SK-MEL-5 (cell line): ENCODE results near the gene GIMAP2. TPM values are rescaled to one million over a fixed set of nuclear protein-coding genes. Genes with fewer than 3 reads are reported as not detected.
"Not testable (repeated sequence)": the region's sequence is repeated elsewhere in the genome, so short reads cannot be mapped to it uniquely, and the experiment has no call there.

Source experiments
- DNase-seq: peaks from one replicate; pipeline ENCODE4 v3.0.0-alpha.2; 2016; ENCODE audit warnings: low read depth, low spot score
- in situ Hi-C: cut with HindIII; loops from 2 replicates; pipeline ENCODE4 v1.10.0; 2016; ENCODE audit warnings: low sequenced_read_pairs, high pct_unique_total_duplicates, low pct_unique_long_range_greater_than_20kb
- polyA plus RNA-seq, 2 experiments: library from polyadenylated mRNA; depleted of rRNA; stranded (reverse); fragments of >200 nt; gene quantifications; 2 replicates each; pipeline ENCODE4 v1.2.3, GENCODE V29; 2015
- total RNA-seq: library from RNA; depleted of rRNA; stranded (reverse); fragments of >200 nt; shearing (Covaris generic); gene quantifications from 2 replicates; pipeline ENCODE4 v1.2.3, GENCODE V29; 2014; rRNA removed

The GIMAP2 gene
- total RNA-seq = 12.6 and 13.5 TPM in 2 replicates
- polyA plus RNA-seq (2015; cell fraction: cytosol; rRNA removed) = 2.9 and 5.3 TPM in 2 replicates
- polyA plus RNA-seq (2015; cell fraction: nucleus; rRNA removed) = 5.2 and 13.0 TPM in 2 replicates

- peak; percentile 69 for DNase-seq
These were observed at the start of gene GIMAP2 for GRCh38 chr7:150685219-150686029. Gene GIMAP2, plus strand, starts transcription at chr7:150685706. Its CDS starts 1,354 bp downstream, at chr7:150687060.

DNA sequence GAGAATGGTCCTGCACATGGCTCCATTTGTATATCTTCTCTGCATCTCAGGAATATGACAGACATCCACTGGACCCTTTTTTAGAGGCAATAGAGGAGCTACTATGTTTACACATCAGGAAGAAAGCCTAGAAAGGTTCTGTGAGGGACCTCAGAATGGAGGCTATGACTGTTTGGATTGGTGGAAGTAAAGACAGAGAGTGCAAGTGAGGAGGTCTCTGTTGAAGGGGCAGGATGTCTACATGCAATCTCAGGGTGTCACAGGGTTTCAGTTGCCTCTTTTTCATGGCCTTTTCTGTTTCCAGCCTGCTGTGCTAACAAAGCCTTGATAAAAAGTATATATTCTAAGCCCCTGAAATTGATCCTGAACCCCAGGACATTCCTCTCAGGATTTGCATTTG is 43.7 kb upstream of the GIMAP2 start:
- in situ Hi-C loops = no loop called here
- DNase-seq = no peak

More at GRCh38 chr7:150685219-150686029, at the start of gene GIMAP2:
- in situ Hi-C loops = no loop called here

DNA sequence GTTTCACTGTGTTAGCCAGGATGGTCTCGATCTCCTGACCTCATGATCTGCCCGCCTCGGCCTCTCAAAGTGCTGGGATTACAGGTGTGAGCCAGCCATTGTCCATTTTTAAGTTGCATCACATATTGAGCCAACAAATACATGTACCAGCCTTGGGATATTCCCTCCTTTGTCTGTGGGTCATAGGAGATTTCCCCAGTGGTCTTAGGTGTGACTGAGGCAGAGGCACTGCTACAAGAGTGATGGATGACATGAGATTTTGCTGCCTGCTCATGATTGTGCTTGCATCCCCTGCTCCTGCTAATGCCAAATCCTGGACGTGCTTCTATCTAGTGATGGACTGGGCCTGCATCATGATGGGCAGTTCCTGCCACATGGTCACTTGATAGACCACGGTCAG is 42.6 kb upstream of the GIMAP2 start:
- in situ Hi-C loops = no loop called here
- no peak for DNase-seq

GRCh38 chr7:150645259-150646020 is 40.1 kb upstream of the GIMAP2 start:
- in situ Hi-C loops = no loop called here
- DNase-seq = no peak

DNA sequence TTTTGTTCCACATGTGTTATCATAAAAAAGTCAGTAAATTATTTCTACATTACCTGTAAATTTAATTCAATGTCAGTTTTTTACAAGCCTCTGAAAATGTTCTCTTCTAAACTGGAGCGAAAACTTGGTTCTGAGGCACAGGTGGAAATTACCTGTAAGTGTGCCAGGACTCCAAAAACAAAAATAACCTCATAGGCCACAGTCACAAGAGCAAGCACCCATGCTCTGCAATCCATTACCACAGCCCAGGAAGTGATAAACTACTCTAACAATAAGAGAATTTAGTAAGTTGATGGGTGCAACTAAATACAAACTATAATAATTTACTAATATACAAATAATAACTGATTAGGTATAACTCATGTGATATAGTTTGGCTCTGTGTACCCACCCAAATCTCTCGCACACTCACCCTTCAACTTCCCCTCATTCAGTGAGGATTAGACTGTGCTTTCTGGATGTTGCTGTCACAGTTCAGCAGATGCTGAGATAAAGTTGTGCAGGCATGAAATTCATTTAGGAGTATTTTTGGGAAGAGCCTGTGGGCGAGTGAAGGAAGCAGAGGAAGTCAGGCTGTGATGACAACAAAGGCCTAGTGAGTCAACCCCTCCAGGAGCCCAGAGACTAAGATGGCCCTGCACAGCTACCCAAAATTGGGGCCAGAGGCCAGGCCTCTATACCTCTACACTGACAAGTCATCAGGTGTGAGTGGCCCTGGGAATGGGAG is 37.0 kb upstream of the GIMAP2 start:
- in situ Hi-C loops = no loop called here
- no peak for DNase-seq

- DNase-seq = no peak
- in situ Hi-C loops = no loop called here
These were observed 36.5 kb upstream of the GIMAP2 start for GRCh38 chr7:150649080-150649385.

DNA sequence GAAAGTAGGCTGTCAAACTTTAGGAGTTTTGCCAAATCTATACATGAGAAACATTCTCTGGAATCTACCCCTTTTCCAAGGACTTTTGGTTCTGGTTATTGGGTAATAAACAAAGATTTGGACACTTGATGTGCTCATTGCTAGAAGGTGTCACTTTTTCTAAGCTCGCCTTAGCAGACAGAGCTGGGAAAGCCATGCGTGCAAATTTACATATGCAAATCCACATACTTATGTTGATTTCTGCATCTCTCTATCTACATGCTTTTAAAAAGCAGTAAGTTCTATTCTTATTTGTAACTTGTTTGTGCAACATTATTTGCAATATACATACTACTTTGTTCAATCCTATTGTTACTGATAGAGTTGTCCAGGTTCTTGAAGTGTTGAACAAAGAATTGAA is 30.8 kb upstream of the GIMAP2 start:
- in situ Hi-C loops = no loop called here

DNA sequence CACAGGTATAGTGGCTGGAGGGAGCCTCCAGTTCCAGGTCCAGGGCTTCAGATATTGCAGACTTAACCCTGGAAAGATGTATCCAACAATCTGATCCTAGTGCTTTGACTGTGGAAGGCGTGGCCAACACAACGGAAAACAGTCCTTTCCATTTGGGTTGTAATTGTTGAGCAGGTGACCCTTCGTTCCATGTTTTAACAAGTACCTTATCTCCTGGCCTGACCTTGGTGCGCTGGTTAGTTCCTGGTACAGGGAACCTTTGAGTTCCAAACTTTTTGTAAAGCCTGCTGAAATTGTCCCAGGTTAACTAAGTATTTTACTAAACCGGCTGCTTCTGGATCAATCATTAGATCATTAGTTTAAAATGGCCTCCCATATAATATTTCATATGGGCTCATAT is 29.5 kb upstream of the GIMAP2 start:
- no peak for DNase-seq
- in situ Hi-C loops = no loop called here

More for the DNA sequence above, 30.8 kb upstream of the GIMAP2 start:
- no peak for DNase-seq

- no peak for DNase-seq
- in situ Hi-C loops = no loop called here
These were observed 28.0 kb upstream of the GIMAP2 start for GRCh38 chr7:150657526-150657925.

DNA sequence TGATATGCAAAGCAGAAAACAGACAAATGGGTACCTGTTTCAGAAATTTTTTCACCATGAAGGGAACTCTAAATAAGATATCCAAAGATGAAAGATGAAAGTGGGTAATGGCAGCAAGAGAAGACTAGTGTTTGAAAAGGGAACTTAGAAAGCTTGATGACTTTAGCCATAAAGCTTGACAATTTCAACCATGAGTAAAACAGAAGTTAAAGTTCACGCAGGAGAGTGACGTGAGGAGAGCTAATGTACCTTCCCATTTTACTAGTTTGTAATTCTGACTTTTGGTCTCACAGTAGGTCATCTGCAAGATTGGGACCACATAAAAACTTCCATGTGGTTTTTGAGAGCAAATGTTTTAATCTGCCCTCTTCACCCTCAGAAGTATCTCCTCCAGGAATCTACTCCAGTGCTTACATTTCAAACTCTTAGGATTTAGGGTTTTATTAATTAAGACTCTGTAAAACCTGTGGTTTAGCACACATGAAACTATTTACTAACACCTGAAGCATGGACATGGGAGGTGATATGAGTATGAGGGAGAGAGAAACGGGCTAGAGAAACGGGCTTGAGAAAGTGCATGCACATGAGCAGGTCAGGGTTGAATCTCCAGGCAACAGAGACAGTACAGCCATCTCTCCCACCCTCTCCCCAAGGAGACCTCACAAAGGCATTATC is 24.4 kb upstream of the GIMAP2 start:
- in situ Hi-C loops = no loop called here
- DNase-seq = no peak

DNA sequence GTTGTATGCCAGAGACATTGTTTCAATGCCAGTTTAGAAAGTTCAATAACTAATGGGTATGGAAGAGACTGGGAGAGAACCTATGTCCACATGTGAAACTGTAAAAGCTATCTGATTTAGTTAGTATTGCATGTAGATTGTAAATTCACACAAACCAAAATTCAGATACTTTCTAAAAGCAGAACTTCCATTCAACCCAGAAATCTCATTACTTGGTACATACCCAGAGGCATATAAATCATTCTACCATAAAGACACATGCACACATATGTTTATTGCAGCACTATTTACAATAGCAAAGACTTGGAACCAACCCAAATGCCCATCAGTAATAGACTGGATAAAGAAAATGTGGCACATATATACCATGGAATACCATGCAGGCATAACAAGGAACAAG is 22.7 kb upstream of the GIMAP2 start:
- DNase-seq, in situ Hi-C loops: not testable (repeated sequence)

DNA sequence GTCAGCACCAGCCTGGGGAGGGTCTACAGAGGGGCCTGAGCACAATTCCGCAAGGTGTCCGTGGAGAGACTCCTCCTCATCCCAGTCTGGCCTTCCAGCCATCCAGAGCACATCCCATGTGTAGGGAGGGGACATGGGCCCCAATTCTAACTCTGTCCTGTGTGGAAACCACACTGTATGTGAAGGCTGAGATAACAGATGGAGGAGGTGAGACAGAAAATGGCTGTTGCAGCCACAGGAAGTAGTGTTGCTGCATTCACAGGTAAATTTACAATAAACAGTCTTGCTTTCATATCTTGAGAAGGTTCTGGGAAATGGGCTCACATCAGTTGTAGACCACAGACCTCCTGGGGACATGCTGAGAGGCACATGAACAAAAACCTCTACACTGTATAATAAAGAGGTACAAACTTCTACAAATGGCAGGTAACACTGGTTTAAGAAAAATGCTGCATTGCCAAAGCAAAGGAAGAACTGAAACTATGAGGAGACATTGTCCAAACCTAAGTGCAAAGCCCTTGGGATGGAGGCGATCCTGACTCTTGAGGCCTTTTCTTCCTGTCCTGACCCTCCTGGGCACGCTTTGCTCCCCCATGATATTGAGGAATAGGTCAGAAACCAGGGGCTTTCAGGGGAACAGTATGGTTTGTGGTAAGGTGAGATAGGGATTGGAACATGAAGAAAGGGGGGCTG is 21.6 kb upstream of the GIMAP2 start:
- in situ Hi-C loops = no loop called here
- no peak for DNase-seq

DNA sequence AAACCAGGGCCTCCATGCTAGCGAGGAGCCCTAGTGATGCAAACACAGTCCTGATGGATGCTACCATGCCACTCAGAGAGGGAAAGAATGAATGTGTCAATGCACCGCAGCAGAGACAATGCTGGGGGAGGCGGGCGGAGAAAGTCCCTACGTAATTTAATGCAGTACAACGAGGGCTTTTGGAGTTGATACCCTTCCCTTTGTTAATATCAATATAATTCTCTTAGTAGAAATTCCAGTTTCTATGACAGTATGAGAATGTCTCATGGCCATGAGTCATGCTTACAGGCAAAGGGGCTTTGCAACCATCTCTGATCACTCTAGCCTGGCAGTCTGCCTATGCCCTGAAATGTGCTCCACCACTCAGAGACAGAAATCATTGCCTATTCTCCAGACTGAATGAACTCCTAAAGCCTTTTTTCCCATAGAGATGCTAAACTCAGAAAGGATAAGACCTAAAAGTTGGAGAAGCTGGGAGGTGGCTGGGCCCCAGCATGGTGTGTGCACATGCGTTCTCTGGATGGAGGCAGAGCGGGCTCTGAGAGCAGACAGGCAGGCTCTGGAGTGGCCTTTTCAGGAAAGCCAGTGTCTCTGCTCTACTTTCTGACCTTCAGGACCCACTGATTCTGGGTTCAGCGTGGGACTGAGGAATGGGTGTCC is 20.3 kb upstream of the GIMAP2 start:
- in situ Hi-C loops = no loop called here

DNA sequence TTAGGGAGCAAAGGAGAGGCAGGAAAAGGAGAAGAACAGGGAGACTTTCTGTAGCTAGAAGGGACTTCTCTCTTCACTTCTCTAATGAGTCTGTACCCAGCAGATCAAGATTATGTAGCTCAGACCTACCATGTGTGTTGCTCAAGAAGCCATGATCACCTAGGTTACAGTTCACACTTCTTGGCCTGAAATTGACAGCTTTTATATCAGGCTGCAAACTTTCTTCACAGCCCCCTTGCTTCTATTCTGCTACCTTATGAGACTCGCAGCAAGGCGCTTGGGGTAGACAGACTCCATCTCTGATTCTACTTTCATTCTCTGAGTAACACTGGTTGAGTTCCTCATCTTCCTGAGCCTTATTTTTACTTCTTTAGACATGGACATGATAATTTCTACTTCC is 19.6 kb upstream of the GIMAP2 start:
- DNase-seq = no peak
- in situ Hi-C loops = no loop called here

More for the DNA sequence above, 20.3 kb upstream of the GIMAP2 start:
- DNase-seq = no peak

GRCh38 chr7:150666412-150666811 is 19.1 kb upstream of the GIMAP2 start:
- DNase-seq = no peak

GRCh38 chr7:150668472-150668911 is 17.0 kb upstream of the GIMAP2 start:
- in situ Hi-C loops = no loop called here
- no peak for DNase-seq

More at GRCh38 chr7:150666412-150666811, 19.1 kb upstream of the GIMAP2 start:
- in situ Hi-C loops = no loop called here
